IPS-NIHi7 (cell line): ENCODE results near the gene GFOD1.
"Not testable (repeated sequence)": the region's sequence is repeated elsewhere in the genome, so short reads cannot be mapped to it uniquely, and the experiment has no call there.

Experiments
- DNase-seq: peaks from one replicate; pipeline ENCODE4 v3.0.0; 2012; ENCODE audit warnings: mixed read lengths; ENCODE audit errors: extremely low spot score

The GFOD1 gene

DNA sequence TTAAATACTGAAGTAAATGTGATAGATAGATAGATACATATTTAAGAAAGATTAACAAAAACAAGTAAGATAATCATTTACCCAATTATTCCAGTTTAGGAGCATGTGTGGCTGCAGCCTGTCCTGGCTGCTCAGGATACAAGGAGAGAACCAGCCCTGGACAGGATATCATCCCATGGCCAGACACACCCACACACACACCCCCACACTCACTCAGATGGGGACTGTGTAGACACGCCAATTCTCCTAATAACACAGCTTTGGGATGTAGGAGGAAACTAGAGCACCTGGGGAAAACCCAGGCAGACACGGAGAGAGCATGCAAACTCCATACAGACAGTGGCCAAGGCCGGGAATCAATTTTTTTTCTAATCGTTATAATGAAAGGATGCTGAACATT is 45.6 kb downstream of the GFOD1 start:
- no peak for DNase-seq

DNA sequence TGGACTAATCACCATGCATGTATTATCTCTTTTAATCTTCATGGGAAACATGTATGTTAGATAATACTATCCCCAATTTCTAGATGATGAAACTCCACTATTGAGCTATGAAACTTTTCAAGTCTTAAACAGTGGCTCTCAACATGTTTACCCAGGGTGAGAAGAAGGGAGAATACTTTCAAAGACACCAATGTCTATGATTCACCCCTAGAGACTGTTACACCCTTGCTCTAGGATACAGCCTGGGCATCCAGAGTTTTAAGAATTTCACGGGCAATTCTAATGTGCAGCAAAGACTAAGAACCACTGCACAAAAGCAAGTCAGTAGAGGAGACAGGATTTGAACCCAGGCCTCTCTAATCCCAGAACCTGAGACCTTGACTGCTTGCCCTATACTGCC is 47.8 kb downstream of the GFOD1 start:
- no peak for DNase-seq

DNA sequence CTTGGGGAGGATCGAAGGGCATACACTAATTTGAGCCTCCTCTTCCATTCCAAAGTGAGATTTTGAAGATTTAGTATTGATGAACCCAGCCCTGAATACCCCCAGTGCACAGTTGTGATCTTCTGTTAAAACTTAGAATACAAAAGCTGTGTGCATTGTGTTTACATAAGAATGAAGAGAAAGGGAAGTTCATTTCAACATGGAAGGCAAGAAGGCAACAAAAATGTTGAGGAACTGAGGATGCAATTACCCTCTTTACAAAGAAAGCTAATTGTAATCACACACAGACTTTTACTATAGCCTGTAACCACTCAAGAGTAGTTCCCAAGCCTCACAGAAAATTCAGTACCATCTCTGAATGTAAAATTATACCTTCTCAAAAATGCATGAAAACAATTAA is 49.3 kb downstream of the GFOD1 start:
- no peak for DNase-seq

- DNase-seq: no peak
Observed at GRCh38 chr6:13437218-13437996, 50.0 kb downstream of the GFOD1 start.

DNA sequence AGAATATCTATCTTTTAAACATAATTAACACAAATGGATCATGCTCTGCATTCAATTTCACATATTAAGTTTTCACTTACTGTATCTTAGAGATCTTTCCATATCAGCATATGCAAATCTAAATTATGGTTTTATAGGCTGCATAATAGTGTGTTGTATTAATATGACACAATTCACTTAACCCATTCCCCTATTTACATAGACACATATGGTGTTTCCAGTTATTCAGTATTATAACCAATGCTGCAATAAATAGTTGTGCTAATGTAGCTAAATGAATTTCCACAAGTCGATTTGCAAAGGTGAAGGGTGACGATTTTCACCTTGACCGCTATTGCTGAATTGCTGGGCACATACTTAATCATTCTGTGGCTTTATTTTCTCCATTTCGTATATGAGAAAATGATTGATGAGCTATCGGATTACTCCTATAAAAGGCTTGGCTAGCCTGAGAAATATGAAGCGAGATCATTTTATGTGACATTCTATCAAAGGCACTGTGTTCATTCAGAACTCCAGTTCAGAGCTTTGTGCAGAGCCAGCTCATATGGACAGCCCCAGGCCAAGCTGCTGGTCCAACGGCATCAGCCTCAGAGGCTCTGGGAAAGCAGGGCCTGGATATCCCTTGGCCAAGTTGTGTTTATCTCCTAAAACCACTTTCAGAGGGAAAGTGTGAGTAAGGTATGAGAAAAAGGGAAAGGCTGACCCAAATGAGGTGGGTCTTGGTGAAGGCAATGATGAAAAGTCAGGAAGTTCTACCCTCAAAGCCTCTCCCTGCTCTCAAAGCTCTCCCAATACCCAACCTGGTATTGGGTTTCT is 50.8 kb downstream of the GFOD1 start:
- DNase-seq: no peak

DNA sequence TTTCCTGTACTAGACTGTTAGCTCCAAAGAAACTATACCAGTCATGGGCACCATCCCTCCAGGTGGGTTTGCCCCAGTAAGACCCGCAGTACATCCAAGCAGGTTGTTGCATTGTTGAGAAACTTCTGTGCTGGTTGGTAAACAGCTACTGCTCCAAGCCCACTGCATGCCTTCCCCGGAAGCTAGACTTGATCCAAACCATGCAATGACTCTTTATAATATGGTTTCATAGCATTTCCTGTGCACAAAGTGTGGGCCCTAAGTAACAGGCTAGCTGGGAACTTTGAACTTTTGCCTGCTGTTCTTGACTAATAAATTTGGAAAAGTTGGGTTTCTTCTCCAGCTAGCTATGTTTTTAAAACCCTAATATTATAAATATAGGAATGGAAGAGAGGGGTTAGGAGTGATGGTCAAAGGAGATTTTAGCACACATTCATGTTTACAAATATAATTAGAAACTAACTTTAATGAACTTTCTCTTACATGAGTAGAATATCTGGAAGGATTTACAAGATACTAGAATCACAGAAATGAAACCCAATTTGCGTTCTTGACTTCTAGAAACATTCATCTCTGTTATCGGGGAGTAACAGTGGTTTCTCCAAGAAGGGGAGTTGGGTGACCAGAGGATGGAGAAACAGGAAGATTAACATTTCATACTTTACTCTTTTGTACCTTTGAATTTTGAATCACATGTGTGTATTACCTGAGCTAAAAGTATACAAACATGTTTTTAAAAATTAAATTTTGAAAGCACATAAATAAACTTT is 51.7 kb downstream of the GFOD1 start:
- DNase-seq: no peak

GRCh38 chr6:13434777-13435176 is 52.6 kb downstream of the GFOD1 start:
- no peak for DNase-seq

GRCh38 chr6:13434135-13434775 is 53.1 kb downstream of the GFOD1 start:
- DNase-seq: not testable (repeated sequence)

DNA sequence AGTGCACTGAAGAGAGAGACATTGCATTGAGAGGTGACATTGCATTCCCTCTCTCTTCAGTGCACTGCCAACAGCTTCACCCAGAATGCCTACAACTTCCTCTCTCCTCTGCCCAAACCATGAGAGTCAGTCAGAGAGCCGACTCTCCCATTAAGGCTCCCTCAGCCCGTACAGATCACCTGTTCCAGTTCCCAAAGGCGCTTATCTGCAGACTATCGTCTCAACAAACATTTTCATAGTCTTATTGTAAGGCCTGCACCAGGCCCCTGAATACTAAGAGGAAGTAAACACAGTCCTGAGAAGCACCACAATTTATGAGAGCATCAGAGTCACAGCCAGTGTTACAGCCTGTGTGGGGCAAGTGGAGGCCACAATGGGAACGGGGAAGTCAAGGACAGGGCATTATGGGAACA is 53.7 kb downstream of the GFOD1 start:
- no peak for DNase-seq

- DNase-seq: no peak
Observed at GRCh38 chr6:13432526-13433184, 54.7 kb downstream of the GFOD1 start.

DNA sequence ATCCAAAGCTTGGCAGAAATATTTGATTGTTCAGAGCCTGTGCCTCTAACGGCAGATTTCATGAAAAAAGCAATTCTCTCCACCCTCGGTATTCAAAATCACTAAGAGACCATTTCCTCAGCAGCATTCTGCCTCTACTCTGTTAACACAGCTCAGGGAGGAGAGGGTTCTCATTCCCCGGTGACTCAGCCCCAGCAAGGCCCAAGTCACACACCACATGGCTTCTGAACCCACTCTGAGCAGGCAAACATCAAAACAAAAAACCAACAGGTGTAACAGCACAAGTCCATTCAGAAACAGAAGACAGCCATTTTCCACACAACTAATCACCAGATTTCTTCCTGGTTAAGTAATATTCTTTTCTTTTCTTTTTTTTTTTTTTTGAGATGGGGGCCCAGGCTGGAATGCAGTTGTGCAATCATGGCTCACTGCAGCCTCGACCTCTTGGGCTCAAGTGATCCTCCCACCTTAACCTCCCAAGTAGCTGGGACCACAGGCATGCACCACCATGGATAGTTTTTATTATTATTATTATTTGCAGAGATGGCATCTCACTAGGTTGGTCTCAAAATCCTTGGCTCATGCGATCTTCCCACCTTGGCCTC is 55.4 kb downstream of the GFOD1 start:
- DNase-seq: peak; percentile 64

DNA sequence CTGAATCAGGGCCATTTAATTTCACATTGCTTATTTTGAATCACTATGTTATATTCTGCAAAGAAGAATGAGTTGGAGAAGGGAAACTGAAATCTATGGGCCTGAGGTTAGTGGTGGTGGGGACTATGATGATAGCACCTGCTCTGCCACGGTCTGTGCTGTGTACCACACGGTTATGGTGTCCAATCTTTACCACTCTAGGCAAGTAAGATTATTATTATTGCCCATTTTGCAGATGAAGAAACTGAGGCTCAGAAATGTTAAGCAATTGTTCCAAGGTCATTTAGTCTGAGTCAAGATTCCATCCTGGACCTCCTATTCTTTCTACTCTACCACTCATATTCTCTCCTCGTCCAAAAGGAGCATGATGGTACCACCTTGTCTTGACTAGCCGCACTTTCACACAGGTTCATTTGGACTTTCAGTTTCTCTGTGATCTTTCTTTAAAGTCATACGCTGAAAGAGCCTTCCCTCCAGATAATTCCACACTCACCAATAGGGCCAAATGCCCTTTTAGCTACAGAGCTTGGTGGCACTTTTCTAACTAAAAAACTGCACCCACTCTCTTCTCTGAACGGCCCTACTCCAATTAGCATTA is 56.2 kb downstream of the GFOD1 start:
- DNase-seq: no peak

- DNase-seq: no peak
Observed at GRCh38 chr6:13429406-13429753, 58.0 kb downstream of the GFOD1 start.

DNA sequence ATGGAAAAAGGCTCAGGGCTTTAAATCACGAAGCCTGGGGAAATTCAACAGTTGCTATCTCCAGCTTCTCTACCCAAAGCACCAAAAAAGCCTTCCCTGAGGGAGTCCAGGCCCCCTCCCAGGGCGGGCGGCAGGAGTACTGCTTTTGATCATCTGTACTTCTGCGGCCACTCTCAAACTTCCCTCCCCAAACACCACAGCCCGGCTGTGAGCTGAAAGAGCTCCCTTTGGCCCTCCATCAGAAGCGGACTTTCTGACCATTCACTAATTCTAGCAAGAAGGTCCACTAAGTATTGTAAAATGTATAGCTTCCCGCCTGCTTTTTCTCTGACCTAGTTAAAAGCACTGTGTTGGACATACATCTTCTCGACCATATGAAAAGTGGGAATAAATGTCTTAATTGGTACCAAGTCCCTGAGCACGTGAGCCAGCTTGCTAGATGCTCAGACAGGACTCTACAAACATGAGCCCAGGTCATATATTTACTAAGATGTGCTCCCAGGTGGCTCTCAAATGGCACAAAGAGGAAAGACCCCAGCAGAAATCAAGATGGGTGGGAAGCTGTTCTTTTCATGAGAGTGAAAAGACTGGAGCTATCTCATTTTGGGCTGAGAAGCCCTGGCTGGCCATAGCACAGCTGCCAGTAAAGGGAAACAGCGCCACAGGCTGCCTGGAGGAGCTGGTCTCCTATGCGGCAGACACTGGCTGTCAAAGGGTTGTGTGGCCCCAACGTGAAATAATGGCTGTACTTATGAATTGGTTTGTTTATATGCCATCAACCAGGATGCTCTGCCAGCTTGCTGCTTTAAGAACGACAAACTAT is 58.6 kb downstream of the GFOD1 start:
- DNase-seq: no peak

GRCh38 chr6:13427801-13428582 is 59.4 kb downstream of the GFOD1 start:
- no peak for DNase-seq

GRCh38 chr6:13427316-13427715 is 60.1 kb downstream of the GFOD1 start:
- no peak for DNase-seq

DNA sequence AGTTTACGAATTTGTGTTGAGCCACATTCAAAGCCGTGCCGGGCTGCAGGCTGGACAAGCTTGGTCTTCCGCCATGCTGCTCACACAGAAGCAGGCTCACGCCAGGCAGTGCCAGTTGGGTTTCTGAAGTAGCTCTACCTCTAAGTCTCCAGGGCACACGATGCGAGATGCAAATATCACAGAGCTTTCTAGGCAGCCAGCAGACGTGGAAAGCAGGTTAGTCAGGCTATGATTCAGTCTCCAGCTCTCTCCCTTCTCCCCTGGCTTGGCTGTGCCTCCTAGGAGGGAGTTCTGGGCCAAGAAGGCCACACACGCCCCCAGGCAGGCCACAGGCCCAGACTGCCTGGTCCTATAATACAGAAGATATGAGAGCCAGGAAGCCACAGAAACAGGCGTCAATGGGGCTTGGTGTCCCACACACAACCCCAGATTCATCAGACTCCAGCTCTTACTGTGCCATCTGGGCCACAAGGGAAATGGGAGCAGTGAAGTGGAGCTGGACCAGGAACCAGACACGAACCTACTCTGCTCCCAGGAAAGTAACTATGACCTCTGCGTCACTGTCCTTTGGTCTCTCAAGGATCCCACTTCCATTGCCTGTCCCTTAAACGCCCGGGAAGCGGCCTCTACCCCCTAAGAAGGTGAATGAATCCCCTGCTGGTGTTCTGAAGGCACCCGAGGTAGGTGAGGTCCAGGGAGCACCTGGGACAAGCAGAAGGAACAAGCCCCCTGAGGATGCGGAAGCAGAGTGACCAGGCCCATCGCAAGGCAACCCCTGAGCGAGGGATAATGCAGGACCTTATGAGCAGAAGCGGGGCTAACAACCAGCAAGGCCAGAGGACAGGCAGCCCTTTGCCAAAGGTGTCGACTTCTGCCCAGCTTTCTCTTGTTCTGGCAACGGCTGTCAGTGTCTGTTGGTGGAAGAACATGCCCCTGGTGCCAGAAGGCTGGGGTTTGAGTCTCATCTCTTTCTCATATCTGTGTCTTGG is 61.2 kb downstream of the GFOD1 start:
- DNase-seq: no peak
